GM12873 (cell line): ENCODE measurements around the gene SULT1A3.
"Not testable (repeated sequence)": the region's sequence is repeated elsewhere in the genome, so short reads cannot be mapped to it uniquely, and the experiment has no call there.

Experiments
- CTCF ChIP-seq: IDR thresholded peaks from 2 replicates; pipeline ENCODE4 v1.5.1; 2012; ENCODE audit warnings: low read depth, mild to moderate bottlenecking, moderate library complexity, low read length, control low read depth; ENCODE audit not compliant: insufficient read depth; ENCODE audit errors: missing control alignments

SULT1A3 gene

GRCh38 chr16:30184891-30185682 is 14.0 kb upstream of the SULT1A3 start:
- TF ChIP-seq CTCF: no peak

- no peak for TF ChIP-seq CTCF
These were observed 13.2 kb upstream of the SULT1A3 start for GRCh38 chr16:30185683-30186421.

GRCh38 chr16:30186444-30186781 is 12.6 kb upstream of the SULT1A3 start:
- no peak for TF ChIP-seq CTCF

GRCh38 chr16:30186782-30187555 is 12.1 kb upstream of the SULT1A3 start:
- TF ChIP-seq CTCF: peak; percentile 92

- no peak for TF ChIP-seq CTCF
These were observed 11.5 kb upstream of the SULT1A3 start for GRCh38 chr16:30187556-30187865.

GRCh38 chr16:30187971-30188561 is 11.0 kb upstream of the SULT1A3 start:
- TF ChIP-seq CTCF: no peak

GRCh38 chr16:30193615-30194014 is 5.4 kb upstream of the SULT1A3 start, which contains the start of the genes BOLA2B and SLX1A:
Gene BOLA2B (minus strand): TSS chr16:30193666. CDS start chr16:30193595, 71 bp downstream.
Gene SLX1A (plus strand): TSS chr16:30193875. CDS start chr16:30194085, 210 bp downstream.
- TF ChIP-seq CTCF: not testable (repeated sequence)
